HG03571 (cell line): ENCODE measurements around the gene PCCA.
A peak's percentile ranks its signal among the peaks of the same experiment; 100 is the strongest.
"Not testable (repeated sequence)": the region's sequence is repeated elsewhere in the genome, so short reads cannot be mapped to it uniquely, and the experiment has no call there.

Source experiments
- ATAC-seq: cut with Tn5 transposase; IDR thresholded peaks from one replicate; pipeline ENCODE4 v1.9.1; 2021; ENCODE audit not compliant: unreplicated experiment

Gene PCCA

DNA sequence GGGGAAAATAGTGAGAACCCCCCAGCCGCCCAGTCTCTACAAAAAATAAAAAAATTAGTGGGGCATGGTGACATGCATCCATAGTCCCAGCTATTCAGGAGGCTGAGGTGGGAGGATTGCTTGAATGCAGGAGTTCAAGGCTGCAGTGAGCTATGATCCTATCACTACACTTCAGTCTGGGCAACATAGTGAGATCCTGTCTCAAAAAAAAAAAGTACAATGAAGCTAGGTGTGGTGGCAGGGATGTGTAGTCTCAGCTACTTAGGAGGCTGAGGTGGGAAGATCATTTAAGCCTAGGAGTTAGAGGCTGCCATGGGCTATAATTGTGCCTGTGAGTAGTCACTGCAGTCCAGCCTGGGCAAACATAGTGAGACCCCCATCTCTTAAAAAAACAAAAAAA, 8.9 kb downstream of the PCCA start:
- ATAC-seq, result no peak

DNA sequence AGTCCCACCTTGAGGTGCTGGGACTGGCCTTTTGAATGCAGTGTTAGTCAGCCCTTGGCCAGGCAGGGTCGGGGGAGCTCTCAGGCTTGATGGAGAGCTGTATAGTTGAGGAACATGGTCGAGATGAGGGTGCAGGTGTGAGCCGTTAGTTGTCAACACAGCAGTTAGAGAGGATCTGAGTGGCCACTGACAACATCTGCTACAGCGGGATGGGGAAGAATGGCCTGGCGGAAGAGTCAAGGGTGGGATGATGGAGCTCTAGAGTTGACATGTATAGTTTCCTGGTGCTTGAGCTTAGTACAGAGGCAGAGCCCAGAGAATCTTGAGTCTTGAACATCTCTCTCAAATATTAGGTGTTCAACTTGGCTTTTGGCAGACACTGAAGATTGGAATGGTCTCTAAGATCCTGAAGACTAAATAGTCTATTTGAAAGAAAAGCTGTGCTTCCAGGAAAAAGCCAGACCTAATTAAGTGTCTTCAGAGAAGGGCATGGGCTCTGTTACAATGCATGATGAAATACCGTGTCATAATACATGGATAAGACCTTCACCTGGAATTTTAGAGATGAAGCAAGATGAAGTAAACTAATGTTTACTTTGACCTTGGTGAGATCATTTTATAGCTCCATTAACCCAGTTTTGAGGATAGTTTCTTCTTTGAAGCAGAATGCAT, 9.7 kb downstream of the PCCA start:
- no peak for ATAC-seq

DNA sequence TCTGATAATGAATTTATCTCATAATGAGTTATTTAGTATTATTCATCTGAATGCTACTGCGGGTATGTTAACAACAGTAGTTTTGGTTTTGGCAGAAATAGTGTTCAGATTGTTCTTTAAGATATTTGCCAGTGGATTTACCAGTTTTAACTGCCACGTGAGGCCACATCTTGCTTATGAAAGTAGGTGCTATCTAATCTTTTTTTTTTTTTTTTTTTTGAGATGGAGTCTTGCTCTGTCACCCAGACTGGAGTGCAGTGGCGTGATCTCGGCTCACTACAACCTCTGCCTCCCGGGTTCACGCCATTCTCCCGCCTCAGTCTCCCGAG, 10.2 kb downstream of the PCCA start:
- ATAC-seq, result not testable (repeated sequence)

DNA sequence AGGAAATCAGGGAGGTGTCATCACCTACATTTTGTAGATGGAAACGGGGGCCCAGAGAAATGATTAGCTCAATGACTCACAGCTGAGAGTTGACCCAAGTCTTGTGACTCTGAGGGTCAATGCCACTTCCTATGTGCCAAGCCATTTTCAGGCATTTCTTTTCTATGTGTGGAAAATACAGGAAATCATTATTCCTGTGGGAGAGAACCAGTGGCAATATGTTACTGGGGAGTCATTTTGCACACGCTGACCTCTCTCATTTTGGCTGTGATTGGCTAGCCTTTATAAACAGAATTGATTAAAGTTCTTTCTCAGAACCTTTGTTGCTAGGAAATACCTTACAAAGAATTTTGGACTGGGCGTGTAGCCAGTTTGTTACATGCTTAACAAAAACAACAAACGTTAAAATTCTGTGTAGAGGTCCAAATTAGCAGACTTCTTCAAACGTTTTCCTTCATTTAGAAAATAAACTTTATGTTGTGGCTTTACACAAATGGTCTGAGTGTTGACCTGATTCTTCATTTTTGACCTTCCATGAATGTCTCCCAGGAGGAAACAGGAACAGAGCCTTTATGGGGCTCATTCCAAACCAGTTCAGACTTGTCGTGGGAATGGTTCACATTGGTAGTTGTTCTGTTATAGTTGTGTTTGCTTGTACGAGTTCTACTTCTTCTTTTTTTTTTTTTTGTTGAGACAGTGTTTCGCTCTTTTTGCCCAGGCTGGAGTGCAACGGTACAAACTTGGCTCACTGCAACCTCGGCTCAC, 11.4 kb downstream of the PCCA start:
- ATAC-seq, result no peak

DNA sequence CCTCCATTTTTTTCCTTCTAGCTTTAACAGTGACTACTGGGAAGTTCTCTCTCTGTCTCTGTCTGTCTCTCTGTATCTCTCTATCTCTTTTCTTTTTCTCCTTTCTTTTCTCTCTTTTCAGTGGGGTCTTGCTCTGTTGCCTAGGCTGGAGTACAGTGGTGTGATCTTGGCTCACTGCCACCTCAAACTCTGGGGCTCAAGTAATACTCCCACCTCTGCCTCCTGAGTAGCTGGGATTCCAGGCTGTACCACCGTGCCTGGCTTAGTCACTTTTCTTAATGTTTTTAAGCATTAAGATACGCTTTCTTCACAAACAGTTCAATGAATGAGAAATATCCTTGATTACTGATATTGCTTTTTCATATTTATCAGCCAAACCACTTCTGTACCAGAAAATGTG, 13.1 kb downstream of the PCCA start:
- no peak for ATAC-seq

DNA sequence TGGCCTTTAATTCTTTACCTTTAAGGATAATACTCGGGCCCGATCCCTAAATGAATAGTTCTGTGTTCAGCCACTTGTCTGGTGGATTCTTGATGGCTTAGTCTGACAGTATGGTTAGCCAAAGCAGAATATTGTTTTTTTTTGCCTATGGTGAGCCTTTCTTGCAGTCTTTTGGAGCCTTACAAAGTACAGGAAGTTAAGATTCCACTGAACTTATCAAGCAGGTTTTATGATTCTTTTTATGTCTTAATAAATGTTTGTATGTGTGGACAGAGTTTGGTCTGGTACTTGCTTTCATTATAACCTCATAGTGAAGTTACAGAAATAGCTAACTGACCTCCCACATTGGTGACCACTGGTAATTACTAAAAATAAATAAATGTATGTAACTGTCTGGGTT, 17.1 kb downstream of the PCCA start:
- ATAC-seq, result no peak

DNA sequence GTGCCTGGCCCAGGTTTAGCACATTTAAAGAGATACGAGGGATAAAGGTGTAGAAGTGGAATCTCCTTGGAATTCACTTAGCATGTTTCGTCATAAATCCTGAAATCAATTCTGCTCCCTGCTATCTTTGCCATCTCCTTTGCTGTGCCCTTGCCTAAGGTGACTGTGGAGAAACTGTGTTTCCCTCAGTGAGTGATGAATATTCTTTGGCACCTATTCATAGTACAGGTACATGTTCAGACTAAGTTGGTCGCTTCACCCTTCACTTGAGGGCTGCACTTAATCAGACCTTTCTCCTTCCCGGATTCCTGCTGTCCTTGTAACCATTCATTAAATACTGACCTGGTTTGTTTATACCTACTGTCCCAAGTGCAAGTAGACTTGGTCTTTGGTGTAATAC, 17.8 kb downstream of the PCCA start:
- ATAC-seq, result no peak

DNA sequence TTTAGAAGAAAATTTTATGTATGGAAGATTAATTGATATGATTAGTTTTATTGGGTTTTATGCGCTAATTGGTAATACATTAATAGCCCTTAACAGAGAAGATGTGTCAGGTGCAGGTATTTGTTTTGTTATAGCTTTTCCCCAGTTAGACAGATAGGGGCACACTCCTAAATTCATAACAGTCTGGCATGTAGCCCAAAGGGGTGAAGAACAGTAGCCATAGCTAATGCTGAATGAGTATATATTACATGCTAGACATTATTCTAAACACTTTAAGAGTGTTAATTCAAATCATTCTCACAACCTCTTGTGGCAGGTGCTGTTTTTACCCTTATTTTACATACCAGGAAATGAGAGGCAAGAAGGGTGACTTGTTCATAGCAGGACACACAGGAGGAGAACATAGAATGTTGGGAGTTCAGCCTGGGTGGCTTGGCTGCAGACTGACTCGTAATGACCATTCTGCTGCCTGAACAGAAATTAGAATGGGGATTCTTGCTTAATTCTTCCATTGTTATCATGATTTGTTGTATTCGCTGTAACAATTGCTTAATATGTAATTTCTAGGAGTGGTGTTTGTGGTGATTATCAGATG, 20.1 kb downstream of the PCCA start:
- no peak for ATAC-seq

DNA sequence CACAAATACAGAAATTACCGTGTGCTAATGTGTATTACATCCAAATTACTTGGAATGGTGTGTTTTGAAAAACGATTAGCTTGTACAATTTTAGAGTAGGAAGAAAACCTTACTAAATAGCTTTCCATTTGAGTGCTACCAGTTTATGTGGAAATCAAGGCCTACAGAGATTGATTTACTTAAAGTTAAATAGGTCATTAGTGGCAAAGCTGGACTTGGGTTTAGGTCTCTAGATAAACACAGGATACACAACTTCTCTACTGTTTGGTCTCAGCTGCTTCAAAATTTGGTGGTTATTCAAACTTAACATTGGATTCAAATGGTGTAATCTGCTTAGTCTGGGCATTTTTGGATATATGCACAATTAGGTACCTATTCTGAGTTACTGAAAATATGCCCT, 21.4 kb downstream of the PCCA start:
- ATAC-seq, result no peak

DNA sequence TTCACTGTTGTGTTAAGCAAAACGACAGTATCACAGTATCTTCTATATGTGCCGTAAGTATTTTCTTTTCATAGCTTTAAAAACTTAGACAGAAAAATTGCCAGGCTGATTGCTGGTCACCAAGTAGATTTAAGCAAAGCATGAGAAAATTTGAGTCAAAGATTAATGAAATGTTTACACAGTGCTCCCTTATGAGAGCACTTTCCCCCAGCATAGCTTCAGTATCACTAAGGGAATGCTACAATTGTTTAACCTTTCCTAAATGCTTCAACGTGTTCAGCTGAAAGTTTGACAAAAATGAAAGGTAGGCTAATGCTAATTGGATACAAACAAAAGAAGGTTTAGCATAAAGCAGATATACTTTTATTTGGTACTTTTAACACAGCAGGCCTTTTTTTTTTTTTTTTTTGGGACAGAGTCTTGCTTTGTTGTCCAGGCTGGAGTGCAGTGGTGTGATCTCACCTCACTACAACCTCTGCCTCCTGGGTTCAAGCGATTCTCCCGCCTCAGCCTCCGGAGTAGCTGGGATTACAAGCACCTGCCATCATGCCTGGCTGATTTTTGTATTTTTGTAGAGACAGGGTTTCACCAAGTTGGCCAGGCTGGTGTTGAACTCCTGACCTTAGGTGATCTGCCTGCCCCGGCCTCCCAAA, 23.4 kb downstream of the PCCA start:
- ATAC-seq, result no peak

DNA sequence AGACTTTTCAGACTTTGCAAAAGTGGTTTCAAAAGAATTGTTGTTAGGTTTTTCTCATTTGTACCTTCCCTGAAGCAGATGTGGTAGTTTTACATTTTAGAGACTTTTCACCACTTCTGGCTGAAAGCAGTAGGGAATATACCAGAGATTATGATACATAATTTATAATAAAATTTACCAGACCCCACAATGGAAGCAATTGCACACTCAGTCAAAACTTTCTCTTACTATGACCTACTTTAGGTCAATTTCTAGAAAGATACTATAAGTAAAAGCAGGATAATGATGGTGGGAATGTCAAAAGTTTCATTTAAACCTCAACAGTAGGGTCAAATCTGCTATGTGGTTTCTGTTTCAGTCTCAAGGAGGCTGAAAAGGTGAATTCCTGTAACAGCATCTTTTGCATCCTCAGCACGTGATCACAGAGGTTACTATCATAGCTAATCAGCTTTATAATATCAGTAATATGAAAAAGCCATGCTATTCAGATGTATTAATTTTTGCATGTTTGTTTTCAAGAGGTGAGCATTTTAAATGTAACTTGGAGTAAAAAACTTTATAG, 26.9 kb downstream of the PCCA start:
- ATAC-seq, result no peak

DNA sequence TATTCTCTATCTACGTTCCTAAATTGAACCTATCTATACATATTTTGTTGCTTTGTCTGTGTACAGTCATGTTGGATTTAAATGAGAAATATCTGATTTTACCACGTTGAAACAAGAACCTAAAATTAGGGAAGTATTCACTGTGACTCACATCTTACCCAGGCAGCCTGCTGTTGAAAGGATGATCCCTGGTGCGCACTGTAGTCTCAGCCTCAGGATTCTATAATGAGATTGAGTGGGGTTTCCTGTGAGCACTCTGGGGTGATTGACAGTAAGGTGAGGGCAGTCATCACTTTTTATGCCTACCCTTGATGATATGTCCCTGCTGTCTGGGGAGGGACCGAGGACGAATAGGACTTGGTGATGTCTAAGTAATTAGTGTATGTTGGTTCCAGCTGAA, 35.4 kb downstream of the PCCA start:
- ATAC-seq, result no peak

DNA sequence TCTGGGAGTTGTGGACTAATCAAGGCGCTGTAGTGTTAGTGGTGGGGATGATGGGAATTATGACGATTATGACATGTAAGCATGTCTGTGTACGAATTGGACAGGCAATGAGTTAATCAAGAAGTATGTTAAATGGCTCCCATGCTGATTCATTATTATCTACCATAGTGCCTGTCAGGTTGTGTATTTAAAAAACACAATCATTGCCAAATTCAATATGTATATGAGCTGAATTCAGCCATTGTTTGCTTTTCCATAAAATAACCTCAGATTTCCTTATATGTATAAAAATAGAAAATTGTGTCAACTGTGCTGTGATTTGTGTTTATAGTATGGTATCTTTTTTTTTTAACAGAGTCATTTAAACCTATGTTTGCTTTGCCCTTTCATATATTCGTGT, 37.1 kb downstream of the PCCA start:
- ATAC-seq, result no peak

DNA sequence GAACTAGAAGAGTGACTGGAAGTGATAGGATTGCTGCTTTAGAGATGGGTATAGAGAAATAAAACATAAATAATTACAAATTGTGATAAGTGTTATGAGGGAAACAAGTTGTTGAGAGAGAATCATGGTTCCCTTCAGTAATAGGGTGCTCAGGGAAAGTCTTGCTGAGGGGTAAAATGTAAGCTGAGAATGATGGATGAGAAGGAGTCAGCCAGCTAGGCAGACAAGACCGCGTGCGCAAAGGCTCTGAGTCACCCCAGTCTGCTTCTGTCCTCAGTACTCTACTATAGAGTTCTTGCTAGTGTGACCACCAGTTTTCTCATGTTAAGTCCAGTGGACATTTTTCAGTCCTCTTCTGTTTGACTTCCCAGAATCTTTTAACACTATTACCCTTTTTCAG, 39.5 kb downstream of the PCCA start:
- ATAC-seq, result no peak

DNA sequence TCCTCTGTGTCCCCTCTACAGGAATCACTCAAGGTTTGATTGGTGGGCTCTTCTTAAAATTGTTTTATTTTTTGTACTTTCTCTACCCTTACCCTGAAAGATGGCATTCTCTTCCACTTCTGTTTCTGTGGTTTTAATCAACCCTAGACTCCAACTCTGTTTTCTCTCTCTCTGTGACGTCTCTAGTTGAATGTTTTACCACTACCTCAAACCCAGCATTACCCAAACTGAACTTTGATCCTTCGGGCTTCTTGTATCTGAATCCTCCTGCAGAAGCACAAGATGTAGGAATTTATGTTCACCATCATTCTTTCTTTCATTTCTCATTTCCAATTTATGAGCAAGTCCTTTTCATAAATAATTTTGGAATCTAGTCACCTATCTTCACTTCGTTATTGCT, 39.9 kb downstream of the PCCA start:
- no peak for ATAC-seq

DNA sequence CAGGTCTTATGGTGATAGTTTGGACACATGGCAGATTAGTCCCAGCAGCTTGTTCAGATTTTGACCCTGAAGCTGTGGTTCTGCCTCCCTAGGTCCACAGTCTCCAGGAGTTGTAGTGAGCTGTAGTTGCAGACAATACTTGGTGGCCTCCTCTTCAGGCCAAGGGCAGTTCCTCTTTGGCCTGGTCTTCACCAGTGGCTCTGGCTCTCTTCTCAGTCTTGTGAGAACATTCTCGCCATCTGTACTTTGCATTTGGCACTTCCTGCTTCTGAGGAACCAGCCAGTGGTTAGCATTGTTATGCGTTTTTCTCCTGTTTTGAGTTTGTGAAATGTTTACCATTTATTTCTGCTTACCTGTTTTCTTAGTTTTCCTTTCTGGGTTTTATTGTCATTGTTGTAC, 40.7 kb downstream of the PCCA start:
- ATAC-seq, result peak; percentile 78

DNA sequence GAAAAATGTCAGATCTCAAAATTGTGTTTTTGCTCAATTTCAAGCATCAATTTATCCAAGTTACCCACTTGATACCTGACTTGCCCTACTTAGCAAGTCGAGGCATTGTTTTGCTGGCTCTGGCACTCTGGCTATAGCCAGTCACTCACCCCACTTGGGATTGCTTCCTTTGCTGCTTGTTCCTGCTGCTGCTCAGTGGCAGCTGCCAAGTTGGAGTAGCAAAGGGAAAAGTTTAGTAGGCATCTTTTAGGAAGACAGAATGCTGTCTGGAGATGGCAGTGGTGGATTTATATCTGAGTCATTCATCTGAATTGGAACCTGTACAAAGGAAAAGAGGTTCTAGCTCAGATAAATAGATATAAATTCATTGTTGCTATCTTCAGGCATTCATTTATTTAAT, 41.2 kb downstream of the PCCA start:
- no peak for ATAC-seq

DNA sequence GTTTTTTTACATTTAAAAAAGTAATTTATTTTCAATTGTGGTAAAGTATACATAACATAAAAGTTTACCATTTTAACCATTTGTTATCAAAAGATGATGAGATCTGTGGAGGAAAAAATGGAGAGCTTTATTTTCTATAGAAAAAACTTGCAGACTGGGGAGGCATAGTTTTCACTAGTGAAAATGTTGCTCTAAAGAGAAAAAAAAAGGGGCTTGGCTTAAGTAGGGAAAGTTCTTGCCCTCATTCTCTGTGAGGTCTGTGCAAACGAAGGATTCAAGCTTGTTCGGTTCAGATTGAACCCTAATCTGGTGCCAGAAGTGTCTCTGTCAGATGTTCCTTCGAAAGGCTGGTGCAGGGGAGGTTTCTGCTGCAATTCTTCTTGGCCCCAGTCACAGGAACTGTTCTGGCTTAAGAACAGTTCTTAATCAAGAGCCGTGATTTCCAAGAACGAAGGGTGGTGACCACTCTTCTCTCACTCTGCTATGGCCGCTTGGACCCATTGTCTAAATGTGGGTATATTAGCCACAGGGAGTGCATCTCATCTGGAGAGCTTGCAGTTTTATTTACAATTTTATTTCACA, 42.1 kb downstream of the PCCA start:
- no peak for ATAC-seq

DNA sequence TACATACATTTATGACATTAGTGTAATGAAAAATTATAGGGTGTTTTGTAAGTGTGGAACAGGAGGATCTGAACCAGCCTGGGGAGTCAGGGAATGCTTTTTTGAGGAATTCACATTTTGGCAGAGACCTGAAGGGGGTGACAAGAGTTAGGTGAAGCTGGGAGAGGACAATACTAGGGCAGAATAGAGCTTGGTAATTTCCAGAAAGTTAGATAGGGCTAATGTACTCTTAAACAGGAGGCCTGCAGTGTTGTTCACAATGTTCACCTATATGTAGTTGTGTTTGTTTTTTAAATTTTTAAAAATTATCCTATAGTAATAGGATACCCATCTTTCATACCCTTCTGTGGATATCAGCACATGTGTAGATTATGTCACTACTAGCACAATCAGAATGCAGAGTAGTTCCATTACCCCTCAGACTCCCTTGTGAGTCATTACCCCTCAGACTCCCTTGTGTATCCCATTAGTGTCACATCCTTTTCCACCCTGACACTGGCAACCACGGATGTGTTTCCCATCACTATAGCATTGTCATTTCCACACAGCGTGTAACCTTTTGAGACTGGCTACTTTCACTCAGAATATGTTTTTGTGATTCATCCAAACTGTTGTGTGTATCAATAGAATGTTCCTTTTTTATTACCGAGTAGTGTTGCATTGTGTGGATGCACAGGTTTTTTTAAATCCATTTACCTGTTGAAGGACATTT, 43.1 kb downstream of the PCCA start:
- ATAC-seq, result no peak

DNA sequence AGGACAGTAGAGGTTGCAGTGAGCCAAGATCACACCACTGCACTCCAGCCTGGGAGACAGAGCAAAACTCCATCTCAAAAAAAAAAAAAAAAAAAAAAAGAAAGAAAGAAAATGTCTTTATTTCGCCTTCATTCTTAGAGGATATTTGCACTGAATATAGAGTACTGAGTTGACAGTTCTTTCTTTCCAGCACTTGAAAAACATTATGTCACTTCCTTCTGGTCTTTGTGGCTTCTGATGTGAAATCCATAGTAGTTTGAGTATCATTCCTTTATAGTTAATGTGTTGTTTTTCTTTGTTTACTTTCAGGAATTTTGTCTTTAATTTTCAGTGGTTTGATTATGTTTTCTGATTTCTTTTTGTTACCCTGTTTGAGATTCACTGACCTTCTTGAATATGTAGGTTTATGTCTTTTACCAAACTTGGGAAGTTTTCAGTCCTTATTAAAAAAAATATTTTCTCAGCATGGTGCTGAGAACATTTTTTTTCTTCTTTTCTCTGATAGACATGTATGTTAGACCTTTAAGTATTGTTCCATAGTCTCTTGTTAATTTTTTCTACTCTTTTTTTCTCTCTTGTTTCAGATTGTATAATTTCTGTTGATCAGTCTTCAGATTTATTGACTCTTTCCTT, 50.1 kb downstream of the PCCA start:
- ATAC-seq, result no peak
